Upper lobe of left lung (tissue), 6 donors: ENCODE results near the gene NCOA1. TPM values are rescaled to one million over a fixed set of nuclear protein-coding genes. Genes with fewer than 3 reads are reported as not detected.

Experiments used
- ATAC-seq, 2 donors: fragments of 200-7000 bp; cut with Tn5 transposase; one replicate each; pipeline ENCODE4 v1.9.1; 2022; ENCODE audit warnings: mild to moderate bottlenecking in 2 of 2, moderate library complexity in 2 of 2; ENCODE audit not compliant: low FRiP score in 2 of 2
- DNase-seq, 2 donors: peaks; one replicate each; pipeline ENCODE4 v3.0.0-alpha.2; 2019 to 2020
- H3K27ac ChIP-seq, 4 donors: fragments of 200-600 bp; sonication (generic); one replicate each; pipeline ENCODE4 v1.5.1; 2016 to 2019
- H3K27me3 ChIP-seq, 4 donors: fragments of 200-600 bp; sonication (generic); one replicate each; pipeline ENCODE4 v1.5.1; 2017 to 2019
- H3K36me3 ChIP-seq, 4 donors: fragments of 200-600 bp; sonication (generic); one replicate each; pipeline ENCODE4 v1.5.1; 2016 to 2019
- H3K4me1 ChIP-seq, 4 donors: fragments of 200-600 bp; sonication (generic); one replicate each; pipeline ENCODE4 v1.5.1; 2018 to 2019
- H3K4me3 ChIP-seq, 4 donors: fragments of 200-600 bp; sonication (generic); one replicate each; pipeline ENCODE4 v1.5.1; 2017 to 2019; ENCODE audit warnings: mild to moderate bottlenecking in 2 of 4, moderate library complexity in 1 of 4
- H3K9me3 ChIP-seq, 4 donors: fragments of 200-600 bp; sonication (generic); one replicate each; pipeline ENCODE4 v1.5.1; 2018 to 2019
- EP300 ChIP-seq, 4 donors: sonication (generic); formaldehyde crosslinking; IDR thresholded peaks; one replicate each; pipeline ENCODE4 v1.5.1; 2017; ENCODE audit warnings: antibody characterized with exemption in 4 of 4, control low read depth in 2 of 4
- POLR2A ChIP-seq, 4 donors: fragments of 450-650 bp; IDR thresholded peaks; one replicate each; pipeline ENCODE4 v1.5.1; 2016 to 2017; ENCODE audit warnings: antibody characterized with exemption in 4 of 4, mild to moderate bottlenecking in 2 of 4
- POLR2AphosphoS5 ChIP-seq, 2 donors: sonication (generic); formaldehyde crosslinking; IDR thresholded peaks; one replicate each; pipeline ENCODE4 v1.5.1; 2017; ENCODE audit warnings: antibody characterized with exemption in 2 of 2
- WGBS, 2 donors: methylation state at CpG; one replicate each; pipeline ENCODE4 v1.1.5; 2017 to 2018; 5-methylcytosine and 5-hydroxymethylcytosine counted together
- total RNA-seq, 6 donors: library from RNA; depleted of rRNA in 4 of 6; stranded (reverse); fragments of >200 nt in 4 of 6; gene quantifications; one replicate each; pipeline versions ENCODE4 v1.1.0 to v1.2.1, GENCODE V29; 2016 to 2021
- TF ChIP-seq, protein P1 (sequence below), 6 experiments: fragments of 450-650 bp in 4 of 6; fragments of 200-600 bp in 2 of 6; sonication (generic) in 2 of 6; IDR thresholded peaks; one replicate each; pipeline ENCODE4 v1.5.1; 2016 to 2019; ENCODE audit warnings: antibody characterized with exemption in 6 of 6
- donor health status: DM: no; HTN: no; CAD: no; lungs with moderate emphysema.
- donor health status: DM: no; HTN: yes; CAD: no; lungs with severe emphysema.

NCOA1 gene
- total RNA-seq, 6 donors from 2014 or later: 38.3 to 68.1 (median 42.5) TPM

GRCh38 chr2:24779116-24779515, 288.1 kb downstream of the NCOA1 start:
- H3K4me1 ChIP-seq: peaks cover 7 to 12% (median 10%) of the 10 kb centered on the region in 4 donors
- H3K4me3 ChIP-seq: no peak overlapping the region
- no peaks in the 10 kb centered on the region for H3K9me3 ChIP-seq
- no peak for DNase-seq
- no peaks in the 10 kb centered on the region for H3K27me3 ChIP-seq
- no peak for TF ChIP-seq POLR2A (IDR thresholded peaks at IDR 0.05)
- TF ChIP-seq EP300 (IDR thresholded peaks at IDR 0.05): no peak
- no peak for TF ChIP-seq POLR2AphosphoS5 (IDR thresholded peaks at IDR 0.05)
- TF ChIP-seq, protein P1, sequence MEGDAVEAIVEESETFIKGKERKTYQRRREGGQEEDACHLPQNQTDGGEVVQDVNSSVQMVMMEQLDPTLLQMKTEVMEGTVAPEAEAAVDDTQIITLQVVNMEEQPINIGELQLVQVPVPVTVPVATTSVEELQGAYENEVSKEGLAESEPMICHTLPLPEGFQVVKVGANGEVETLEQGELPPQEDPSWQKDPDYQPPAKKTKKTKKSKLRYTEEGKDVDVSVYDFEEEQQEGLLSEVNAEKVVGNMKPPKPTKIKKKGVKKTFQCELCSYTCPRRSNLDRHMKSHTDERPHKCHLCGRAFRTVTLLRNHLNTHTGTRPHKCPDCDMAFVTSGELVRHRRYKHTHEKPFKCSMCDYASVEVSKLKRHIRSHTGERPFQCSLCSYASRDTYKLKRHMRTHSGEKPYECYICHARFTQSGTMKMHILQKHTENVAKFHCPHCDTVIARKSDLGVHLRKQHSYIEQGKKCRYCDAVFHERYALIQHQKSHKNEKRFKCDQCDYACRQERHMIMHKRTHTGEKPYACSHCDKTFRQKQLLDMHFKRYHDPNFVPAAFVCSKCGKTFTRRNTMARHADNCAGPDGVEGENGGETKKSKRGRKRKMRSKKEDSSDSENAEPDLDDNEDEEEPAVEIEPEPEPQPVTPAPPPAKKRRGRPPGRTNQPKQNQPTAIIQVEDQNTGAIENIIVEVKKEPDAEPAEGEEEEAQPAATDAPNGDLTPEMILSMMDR (IDR thresholded peaks at IDR 0.05): no peak
- no peaks in the 10 kb centered on the region for H3K36me3 ChIP-seq
- WGBS, 2 donors: 39 to 48% methylated on average over 2 of the region's 2 CpGs
- H3K27ac ChIP-seq: peak overlapping the region in 1 of 4 donors; percentile 23
- ATAC-seq: no peak

- H3K4me1 ChIP-seq: peaks cover 7 to 20% (median 12%) of the 10 kb centered on the region in 4 donors
- no peak overlapping the region for H3K27ac ChIP-seq
- TF ChIP-seq EP300 (IDR thresholded peaks at IDR 0.05) (no peak), POLR2A (IDR thresholded peaks at IDR 0.05) (no peak)
- TF ChIP-seq, protein P1 (IDR thresholded peaks at IDR 0.05): no peak
- no peak overlapping the region for H3K4me3 ChIP-seq
- no peak for DNase-seq
- H3K27me3 ChIP-seq: no peaks in the 10 kb centered on the region
- H3K36me3 ChIP-seq: no peaks in the 10 kb centered on the region
- no peak for ATAC-seq
- no peaks in the 10 kb centered on the region for H3K9me3 ChIP-seq
- WGBS, 2 donors: 96 to 100% methylated on average over 3 of the region's 3 CpGs
Observed at GRCh38 chr2:24783641-24784040, 292.6 kb downstream of the NCOA1 start.

DNA sequence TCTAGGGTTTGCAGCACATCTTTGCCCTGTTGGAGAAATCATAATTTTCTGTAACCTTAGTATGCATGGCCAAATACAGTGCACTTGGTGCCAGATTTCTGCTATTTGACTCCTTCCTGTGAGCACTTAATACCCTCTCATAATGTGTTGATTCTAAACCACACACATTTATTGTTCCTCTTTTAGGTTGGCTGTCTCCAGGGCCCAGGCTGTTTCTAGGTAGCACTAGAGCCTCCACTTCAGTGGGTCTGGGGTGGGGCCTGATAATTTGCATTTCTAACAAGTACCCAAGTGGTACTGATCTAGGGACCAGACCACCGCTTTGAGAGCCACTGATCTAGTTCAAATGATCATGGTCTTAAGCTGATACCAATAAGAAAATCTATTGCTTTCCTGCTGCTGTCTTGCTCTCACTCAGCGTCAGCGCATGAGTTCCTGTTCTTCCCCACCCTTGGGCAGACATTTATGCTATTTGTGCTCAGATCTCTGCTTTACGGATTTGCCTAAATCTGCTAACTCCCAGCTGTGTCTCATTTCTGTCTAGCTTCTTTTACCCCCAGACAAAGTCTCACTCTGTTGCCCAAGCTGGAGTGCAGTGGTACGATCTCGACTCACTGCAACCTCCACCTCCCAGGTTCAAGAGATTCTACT, 294.7 kb downstream of the NCOA1 start:
- no peaks in the 10 kb centered on the region for H3K36me3 ChIP-seq
- peaks cover 0 to 13% (median 5%) of the 10 kb centered on the region in 4 donors for H3K4me1 ChIP-seq
- H3K9me3 ChIP-seq: no peaks in the 10 kb centered on the region
- peak in 1 of 4 donors; percentile 12 for TF ChIP-seq EP300 (IDR thresholded peaks at IDR 0.05)
- TF ChIP-seq POLR2A (IDR thresholded peaks at IDR 0.05): no peak
- TF ChIP-seq POLR2AphosphoS5 (IDR thresholded peaks at IDR 0.05): no peak
- TF ChIP-seq, protein P1 (IDR thresholded peaks at IDR 0.05): no peak
- peak overlapping the region; percentile 6 to 77 (median 46) for H3K27ac ChIP-seq
- H3K4me3 ChIP-seq: no peak overlapping the region
- WGBS, 2 donors: 55 to 56% methylated on average over 6 of the region's 6 CpGs
- DNase-seq: peak in 1 of 2 donors; percentile 77
- ATAC-seq: peak; percentile 77 to 93
- no peaks in the 10 kb centered on the region for H3K27me3 ChIP-seq

DNA sequence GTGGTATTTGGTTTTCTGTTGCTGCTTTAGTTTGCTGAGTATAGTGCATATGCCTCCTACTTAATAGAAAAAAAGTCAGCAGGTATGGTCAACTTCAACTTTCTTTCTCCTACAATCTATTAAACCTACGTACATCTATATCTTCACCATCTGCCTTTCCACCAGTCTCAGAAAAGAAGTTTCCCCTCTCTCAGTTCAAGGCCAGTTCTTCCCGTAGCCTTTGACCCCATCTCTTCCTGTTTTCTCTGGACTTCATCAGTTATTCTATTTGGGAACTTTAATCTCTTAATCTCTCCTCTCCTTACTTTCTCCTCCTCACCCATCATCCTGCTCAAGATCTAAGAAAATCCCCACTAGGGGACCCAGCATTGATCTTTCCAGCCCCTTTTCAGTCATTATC, 296.5 kb downstream of the NCOA1 start:
- 59 to 70% methylated on average over 2 of the region's 2 CpGs for WGBS, 2 donors

More for the DNA sequence above, 296.5 kb downstream of the NCOA1 start:
- TF ChIP-seq POLR2AphosphoS5 (IDR thresholded peaks at IDR 0.05) (no peak), POLR2A (IDR thresholded peaks at IDR 0.05) (no peak), EP300 (IDR thresholded peaks at IDR 0.05) (no peak)
- TF ChIP-seq, protein P1 (IDR thresholded peaks at IDR 0.05): no peak
- Histone ChIP-seq H3K4me1 (peaks cover 5 to 26% (median 16%) of the 10 kb centered on the region in 4 donors), H3K4me3 (no peak overlapping the region), H3K27ac (no peak overlapping the region), H3K36me3 (no peaks in the 10 kb centered on the region), H3K9me3 (no peaks in the 10 kb centered on the region), H3K27me3 (no peaks in the 10 kb centered on the region)
- DNase-seq: no peak
- ATAC-seq: no peak
